NK-92 (cell line): ENCODE measurements around the gene FBLN7.

Experiments
- DNase-seq: peaks from one replicate; lab custom pipeline; 2025; ENCODE audit not compliant: unreplicated experiment; lab: John Stamatoyannopoulos, UW

Gene FBLN7

DNA sequence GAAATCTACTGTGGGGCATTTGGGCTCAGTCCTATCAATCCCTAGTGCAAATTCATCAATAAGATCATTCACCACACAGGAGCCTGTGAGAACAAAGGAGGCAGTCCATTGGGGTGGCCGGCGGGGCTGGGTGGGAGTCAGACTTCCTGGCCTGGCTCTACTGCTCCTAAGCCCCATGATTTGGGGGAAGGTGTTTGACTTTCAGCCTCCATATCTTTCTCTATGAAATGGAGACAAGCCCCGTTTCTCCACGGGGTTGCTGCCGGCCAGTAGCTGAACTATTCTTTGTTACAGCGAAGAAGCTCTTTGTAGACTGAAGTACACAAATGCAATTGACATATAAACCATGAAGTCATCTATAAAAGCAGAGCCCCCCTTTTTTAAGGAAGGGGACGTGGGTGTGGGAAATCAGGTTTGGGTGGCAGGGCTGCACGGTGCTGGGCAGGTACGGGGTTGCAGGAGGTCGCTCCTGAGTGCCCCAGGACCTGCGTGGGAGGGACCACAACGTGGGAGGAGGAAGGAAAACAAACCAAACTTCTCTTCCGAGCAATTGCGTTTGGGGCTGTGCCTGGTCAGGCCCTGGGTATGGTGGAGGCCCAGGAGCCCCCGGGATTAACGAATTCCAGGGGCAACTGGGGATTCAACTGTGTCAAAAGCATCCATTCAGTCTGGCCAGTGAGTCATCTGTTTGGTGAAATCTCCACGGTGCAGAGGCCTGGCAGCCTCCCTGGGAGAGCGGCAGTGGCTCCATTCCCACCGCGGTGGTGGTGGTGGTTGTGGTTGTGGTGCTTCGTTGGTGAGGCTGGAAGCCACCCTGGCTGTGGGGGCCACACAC lies 18.2 kb downstream of the FBLN7 start:
- DNase-seq, result no peak

DNA sequence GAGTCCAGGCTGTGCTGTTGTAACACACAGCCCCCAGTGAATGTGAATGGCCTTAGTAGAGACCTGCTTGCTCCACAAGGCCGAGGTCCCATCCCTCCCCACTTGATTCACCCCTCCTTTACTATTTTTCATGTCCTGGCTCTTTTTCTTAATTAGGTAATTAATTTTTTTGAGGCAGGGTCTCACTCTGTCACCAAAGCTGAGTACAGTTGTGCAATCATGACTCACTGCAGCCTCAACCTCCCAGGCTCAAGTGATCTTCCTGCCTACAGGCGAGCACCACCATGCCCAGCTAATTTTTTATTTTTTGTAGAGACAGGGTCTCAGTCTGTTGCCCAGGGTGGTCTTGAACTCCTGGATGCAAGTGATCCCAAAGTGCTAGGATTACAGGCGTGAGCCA lies 19.3 kb downstream of the FBLN7 start:
- no peak for DNase-seq

DNA sequence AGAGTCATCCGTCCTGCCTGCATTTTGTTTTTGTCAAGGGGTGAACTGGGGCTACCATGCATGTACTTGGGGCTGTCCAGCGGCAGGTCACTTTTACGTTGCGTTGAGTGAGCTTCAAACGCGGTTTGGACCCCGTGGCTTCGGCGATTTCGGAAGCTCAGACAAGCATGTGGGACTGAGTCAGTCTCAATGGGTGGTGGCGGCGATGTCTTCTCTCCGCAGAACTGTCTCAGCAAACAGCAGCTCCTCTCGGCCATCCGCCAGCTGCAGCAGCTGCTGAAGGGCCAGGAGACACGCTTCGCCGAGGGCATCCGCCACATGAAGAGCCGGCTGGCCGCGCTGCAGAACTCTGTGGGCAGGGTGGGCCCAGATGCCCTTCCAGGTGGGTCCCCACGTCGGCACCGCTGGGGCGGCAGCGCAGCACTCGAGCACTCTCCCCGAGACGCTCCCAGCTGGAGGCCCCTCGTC lies 21.3 kb downstream of the FBLN7 start:
- DNase-seq, result no peak

- DNase-seq, result no peak
Measured at GRCh38 chr2:112160283-112161250, 22.4 kb downstream of the FBLN7 start.

DNA sequence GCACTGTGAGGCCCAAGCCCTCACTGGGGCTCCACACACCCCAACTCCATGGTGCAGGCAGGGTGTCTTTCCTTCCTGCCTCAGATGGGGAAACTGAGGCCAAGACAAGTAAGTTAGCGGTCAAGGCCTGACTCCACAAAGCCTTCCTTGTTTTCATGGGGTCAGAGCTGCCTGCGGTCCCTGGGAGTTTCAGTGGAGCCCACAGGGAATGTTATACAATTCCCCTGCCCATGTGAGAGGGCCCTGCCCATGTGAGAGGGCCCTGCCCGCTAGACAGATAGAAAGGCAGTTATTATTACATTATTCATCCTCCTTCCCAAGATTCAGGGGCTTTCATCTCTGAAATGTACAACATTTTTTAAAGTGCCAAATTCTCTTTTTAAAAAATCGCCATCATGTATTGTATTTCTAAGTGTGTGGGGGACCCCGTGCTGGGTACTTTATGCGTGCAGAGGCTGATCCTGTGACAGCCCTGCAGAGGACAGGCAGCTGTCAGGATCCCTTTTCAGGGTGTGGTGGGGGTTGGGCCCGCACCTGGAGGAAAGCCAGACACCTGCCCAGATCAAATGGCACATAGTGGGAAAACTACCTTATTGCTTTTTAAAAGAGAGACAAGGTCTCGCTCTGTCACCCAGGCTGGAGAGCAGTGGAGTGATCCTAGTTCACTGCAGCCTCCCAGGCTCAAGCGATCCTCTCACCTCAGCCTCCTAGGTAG lies 23.4 kb downstream of the FBLN7 start:
- no peak for DNase-seq

DNA sequence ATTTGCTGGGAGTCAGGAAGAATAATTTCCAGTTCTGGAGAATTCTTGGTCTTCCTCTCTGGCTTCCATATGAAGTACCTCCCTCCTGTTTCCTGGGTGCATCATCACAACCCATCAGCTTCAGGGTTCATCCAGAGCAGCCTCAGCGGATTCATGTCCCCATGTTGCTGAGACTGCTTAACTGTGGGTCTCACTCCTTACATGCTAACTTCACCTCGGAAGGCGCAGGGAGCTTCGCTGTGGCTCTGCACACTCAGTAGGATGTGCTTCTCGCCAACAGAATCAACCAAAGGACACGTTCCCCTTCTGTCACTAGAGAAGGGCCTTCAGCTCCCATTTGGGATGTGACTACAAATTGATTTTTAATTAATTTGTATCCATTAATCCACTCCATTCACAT lies 24.2 kb downstream of the FBLN7 start:
- no peak for DNase-seq

GRCh38 chr2:112162956-112163355 lies 24.8 kb downstream of the FBLN7 start:
- no peak for DNase-seq

DNA sequence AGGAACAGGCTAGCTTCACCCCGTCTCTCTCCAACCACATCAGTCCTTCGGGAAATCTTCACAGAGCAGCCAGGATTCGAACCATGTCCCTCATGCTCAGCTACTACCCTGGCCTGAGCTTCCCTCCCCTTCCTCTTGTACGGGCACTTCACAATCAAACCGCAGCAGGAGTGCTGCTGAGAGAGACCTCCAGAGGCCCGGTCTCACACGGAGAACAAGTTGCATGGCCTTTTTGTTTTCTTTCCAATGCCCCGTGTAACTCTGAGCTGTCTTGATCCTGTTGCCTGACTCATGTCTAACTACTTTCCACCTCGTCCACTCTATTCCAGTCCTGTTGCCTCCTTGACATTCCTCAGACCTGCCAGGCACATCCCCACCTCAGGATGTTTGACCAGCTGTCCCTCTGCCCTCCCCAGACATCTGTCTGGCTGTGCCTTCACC lies 25.4 kb downstream of the FBLN7 start:
- no peak for DNase-seq

DNA sequence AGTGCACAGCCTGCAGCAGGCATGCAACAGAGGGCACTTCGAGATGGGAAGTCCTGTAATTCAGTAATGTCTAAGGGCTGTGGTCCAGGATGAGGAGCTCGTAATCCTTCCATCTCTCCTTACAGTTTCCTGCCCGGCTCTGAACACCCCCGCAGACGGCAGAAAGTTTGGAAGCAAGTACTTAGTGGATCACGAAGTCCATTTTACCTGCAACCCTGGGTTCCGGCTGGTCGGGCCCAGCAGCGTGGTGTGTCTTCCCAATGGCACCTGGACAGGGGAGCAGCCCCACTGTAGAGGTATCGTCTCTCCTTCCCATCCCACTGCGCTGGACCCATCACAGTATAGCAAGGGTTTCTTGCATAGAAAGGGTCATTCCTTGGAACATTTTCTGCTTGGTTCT lies 26.7 kb downstream of the FBLN7 start:
- no peak for DNase-seq

- DNase-seq, result no peak
Measured at GRCh38 chr2:112165296-112165695, 27.1 kb downstream of the FBLN7 start.

GRCh38 chr2:112166806-112167499 lies 28.8 kb downstream of the FBLN7 start:
- DNase-seq, result no peak

DNA sequence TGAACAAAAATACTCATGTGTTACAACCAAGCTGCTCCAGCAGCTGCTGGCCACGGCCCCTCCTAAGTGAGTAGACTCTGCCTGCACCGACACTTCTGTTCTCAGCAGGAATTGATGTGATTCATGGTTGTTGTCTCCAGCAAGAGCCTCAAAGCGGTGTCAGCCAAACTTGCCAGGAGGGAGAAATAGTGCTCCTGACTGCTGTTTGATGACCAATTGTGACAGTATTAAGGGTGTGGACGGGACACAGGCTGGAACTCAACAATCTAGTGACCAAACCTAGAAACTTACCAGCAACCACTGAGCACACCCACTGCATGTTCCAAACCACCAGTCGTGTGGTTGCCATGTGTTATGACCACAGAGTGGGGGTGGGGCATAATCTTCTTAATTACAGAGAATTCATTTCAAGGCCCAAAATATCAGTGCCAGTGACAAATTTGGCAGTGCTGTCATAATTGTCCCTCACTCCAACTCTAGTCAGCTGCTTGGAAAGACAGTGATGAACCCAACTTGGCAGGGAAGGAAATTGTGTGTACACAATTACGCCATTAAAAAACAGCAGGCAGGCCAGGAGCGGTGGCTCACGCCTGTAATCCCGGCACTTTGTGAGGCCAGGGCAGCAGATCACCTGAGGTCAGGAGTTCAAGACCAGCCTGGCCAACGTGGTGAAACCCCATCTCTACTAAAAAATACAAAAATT lies 30.4 kb downstream of the FBLN7 start:
- DNase-seq, result no peak

GRCh38 chr2:112170495-112170894 lies 32.3 kb downstream of the FBLN7 start:
- no peak for DNase-seq

- DNase-seq, result no peak
Measured at GRCh38 chr2:112173646-112174319, 35.6 kb downstream of the FBLN7 start.

DNA sequence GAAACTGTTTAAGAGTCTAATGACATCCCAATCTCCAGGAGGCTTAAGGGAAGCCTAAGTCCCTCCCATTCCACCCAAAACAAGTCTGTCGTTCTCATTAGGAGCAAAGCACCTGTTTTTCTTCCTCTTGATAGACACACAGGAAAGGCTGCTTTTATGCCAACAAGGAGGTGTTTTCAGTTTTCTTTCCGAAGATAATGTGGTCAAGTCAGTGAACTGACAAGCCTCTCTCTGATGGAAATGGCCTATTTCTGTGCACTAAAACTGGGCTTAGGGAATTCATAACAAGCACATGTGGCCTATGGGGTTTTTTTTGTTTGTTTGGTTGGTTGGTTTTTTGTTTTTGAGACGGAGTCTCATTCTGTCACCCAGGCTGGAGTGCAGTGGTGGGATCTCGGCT lies 36.2 kb downstream of the FBLN7 start:
- DNase-seq, result no peak

GRCh38 chr2:112175333-112175732 lies 37.1 kb downstream of the FBLN7 start:
- no peak for DNase-seq

GRCh38 chr2:112175958-112176573 lies 37.9 kb downstream of the FBLN7 start:
- DNase-seq, result no peak

- no peak for DNase-seq
Measured at GRCh38 chr2:112181571-112182290, 43.5 kb downstream of the FBLN7 start.
